HepG2 (cell line): ENCODE measurements around the gene EFL1. TPM values are rescaled to one million over a fixed set of nuclear protein-coding genes. Genes with fewer than 3 reads are reported as not detected.

ENCODE experiments used
- ATAC-seq: fragments of 200-7000 bp; cut with Tn5 transposase; 3 replicates; pipeline ENCODE4 v1.9.1; 2020; ENCODE audit warnings: mild to moderate bottlenecking, moderate library complexity
- BruUV-seq: library from RNA; stranded (reverse); fragments of 400-500 nt; replicated peaks from 2 replicates; lab custom pipeline; 2021; lab: Mats Ljungman, UMichigan
- CTCF ChIA-PET: fragments of 300-600 bp; formaldehyde crosslinking; extraction: SDS; loops from one replicate; lab custom pipeline; 2021; ENCODE audit warnings: low total read pairs, inconsistent platforms, low intra/inter-chr PET ratio; lab: Yijun Ruan, JAX
- POLR2A ChIA-PET: fragments of 350-600 bp; sonication (Branson Sonifier 250); formaldehyde crosslinking; loops from one replicate; lab custom pipeline; 2020; ENCODE audit warnings: antibody characterized with exemption, inconsistent platforms; lab: Yijun Ruan, JAX
- DNase-seq: peaks from one replicate; pipeline ENCODE4 v3.0.0-alpha.2; 2015; ENCODE audit warnings: low spot score
- FAIRE-seq: peaks from 3 replicates; lab custom pipeline; 2011; peaks lifted over from hg19 to GRCh38; lab: Jason Lieb, UNC
- H2AFZ ChIP-seq: one replicate; pipeline ENCODE4 v1.6.1; 2011; ENCODE audit warnings: low read length, inconsistent platforms
- H3K27ac ChIP-seq: fragments of 300-600 bp; 3 replicates; pipeline ENCODE4 v1.8.0; 2011; ENCODE audit warnings: mixed run types, mild to moderate bottlenecking, mixed read lengths, low read length, inconsistent platforms; ENCODE audit not compliant: insufficient read depth; ENCODE audit errors: extremely low read length
- H3K27me3 ChIP-seq, 2 experiments: fragments of 200-600 bp in 1 of 2; 2 replicates in 1 of 2; 3 replicates in 1 of 2; pipeline versions ENCODE4 v1.6.0 to v1.8.0; 2011; ENCODE audit warnings: low read length in 2 of 2, mild to moderate bottlenecking in 2 of 2, moderate library complexity in 2 of 2, inconsistent platforms in 1 of 2; ENCODE audit not compliant: insufficient read depth in 2 of 2, control insufficient read depth in 1 of 2
- H3K36me3 ChIP-seq, 2 experiments: fragments of 200-600 bp in 1 of 2; replicated peaks in 1 of 2; 2 replicates in 1 of 2; 3 replicates in 1 of 2; pipeline versions ENCODE4 v1.5.1 to v1.8.0; 2011; ENCODE audit warnings: low read length in 2 of 2, inconsistent platforms in 1 of 2; ENCODE audit not compliant: insufficient read depth in 2 of 2, control insufficient read depth in 1 of 2
- H3K4me1 ChIP-seq: 2 replicates; pipeline ENCODE4 v1.5.1; 2012; ENCODE audit warnings: low read length, inconsistent platforms; ENCODE audit not compliant: insufficient read depth
- H3K4me2 ChIP-seq: 2 replicates; pipeline ENCODE4 v1.6.0; 2011; ENCODE audit warnings: low read depth, low read length, inconsistent platforms
- H3K4me3 ChIP-seq, 3 experiments: fragments of 200-600 bp in 1 of 3; sonication (generic), shearing (Covaris generic) in 1 of 3; replicated peaks in 1 of 3; 2 replicates each; pipeline ENCODE4 v1.5.1; 2011 to 2016; ENCODE audit warnings: low read length in 3 of 3, inconsistent platforms in 2 of 3, low read depth in 2 of 3, mild to moderate bottlenecking in 2 of 3, control low read depth in 1 of 3, mixed read lengths in 1 of 3; ENCODE audit not compliant: insufficient read depth in 1 of 3
- H3K79me2 ChIP-seq: one replicate; pipeline ENCODE4 v1.6.1; 2011; ENCODE audit warnings: low read length, inconsistent platforms; ENCODE audit not compliant: insufficient read depth
- H3K9ac ChIP-seq: 2 replicates; pipeline ENCODE4 v1.6.0; 2011; ENCODE audit warnings: mild to moderate bottlenecking, low read depth, low read length, inconsistent platforms; ENCODE audit not compliant: insufficient read depth
- H3K9me3 ChIP-seq: 2 replicates; pipeline ENCODE4 v1.5.1; 2012; ENCODE audit warnings: mild to moderate bottlenecking, low read length
- H4K20me1 ChIP-seq: 2 replicates; pipeline ENCODE4 v1.6.0; 2011; ENCODE audit warnings: inconsistent platforms, mild to moderate bottlenecking, low read length, moderate library complexity; ENCODE audit not compliant: insufficient read depth
- ARNT2 ChIP-seq: sonication (generic); formaldehyde crosslinking; IDR thresholded peaks from 2 replicates; pipeline ENCODE4 v1.8.0; 2022; ENCODE audit warnings: mild to moderate bottlenecking, low read depth, missing genetic modification reagents, moderate library complexity
- DMAP1 ChIP-seq: IDR thresholded peaks from 2 replicates; pipeline ENCODE4 v1.6.1; 2016
- ELF3 ChIP-seq: IDR thresholded peaks from 2 replicates; pipeline ENCODE4 v1.6.1; 2016; ENCODE audit warnings: missing genetic modification reagents, missing compliant biosample characterization
- FOXJ3 ChIP-seq: sonication (generic); formaldehyde crosslinking; IDR thresholded peaks from 2 replicates; pipeline ENCODE4 v1.4.0; 2020; ENCODE audit warnings: missing genetic modification reagents, mild to moderate bottlenecking, borderline replicate concordance
- HIVEP1 ChIP-seq: sonication (generic); formaldehyde crosslinking; IDR thresholded peaks from 2 replicates; pipeline ENCODE4 v1.4.0; 2020; ENCODE audit warnings: mild to moderate bottlenecking, missing genetic modification reagents
- IKZF5 ChIP-seq: IDR thresholded peaks from 2 replicates; pipeline ENCODE4 v1.6.1; 2018; ENCODE audit warnings: missing genetic modification reagents, mild to moderate bottlenecking, missing compliant biosample characterization
- LRRFIP1 ChIP-seq: sonication (generic); formaldehyde crosslinking; conservative IDR thresholded peaks from 2 replicates; pipeline ENCODE4 v1.4.0; 2020; ENCODE audit warnings: missing genetic modification reagents
- NR3C1 ChIP-seq: sonication (generic); formaldehyde crosslinking; IDR thresholded peaks from 2 replicates; pipeline ENCODE4 v1.4.0; 2020; ENCODE audit warnings: missing genetic modification reagents
- RBM22 ChIP-seq: fragments of 200-400 bp; formaldehyde crosslinking; optimal IDR thresholded peaks from 2 replicates; pipeline ENCODE3; 2017; ENCODE audit warnings: mild to moderate bottlenecking, low read length, moderate library complexity
- RELA ChIP-seq: sonication (generic); formaldehyde crosslinking; IDR thresholded peaks from 2 replicates; pipeline ENCODE4 v1.4.0; 2020; ENCODE audit warnings: missing genetic modification reagents
- SMARCE1 ChIP-seq: fragments of 450-650 bp; IDR thresholded peaks from 2 replicates; pipeline ENCODE4 v1.6.1; 2017; ENCODE audit warnings: borderline replicate concordance
- SP4 ChIP-seq: sonication (generic); formaldehyde crosslinking; IDR thresholded peaks from 2 replicates; pipeline ENCODE4 v1.8.1; 2023; ENCODE audit warnings: mild to moderate bottlenecking, missing genetic modification reagents
- TARDBP ChIP-seq: sonication (generic); formaldehyde crosslinking; IDR thresholded peaks from 2 replicates; pipeline ENCODE4 v1.8.0; 2022; ENCODE audit warnings: mild to moderate bottlenecking, missing genetic modification reagents
- TCF7L2 ChIP-seq: IDR thresholded peaks from 2 replicates; pipeline ENCODE4 v1.6.1; 2011; ENCODE audit warnings: mild to moderate bottlenecking, low read depth, low read length, moderate library complexity
- ZBTB20 ChIP-seq: sonication (generic); formaldehyde crosslinking; IDR thresholded peaks from 2 replicates; pipeline ENCODE4 v1.8.1; 2023; ENCODE audit warnings: missing genetic modification reagents, low read depth, mild to moderate bottlenecking, borderline replicate concordance
- ZBTB42 ChIP-seq: sonication (generic); formaldehyde crosslinking; IDR thresholded peaks from 2 replicates; pipeline ENCODE4 v1.5.0; 2020; ENCODE audit warnings: mild to moderate bottlenecking, missing genetic modification reagents
- ZFP36L2 ChIP-seq: sonication (generic); formaldehyde crosslinking; IDR thresholded peaks from 2 replicates; pipeline ENCODE4 v1.4.0; 2020; ENCODE audit warnings: missing genetic modification reagents
- ZMAT5 ChIP-seq: sonication (generic); formaldehyde crosslinking; IDR thresholded peaks from 2 replicates; pipeline ENCODE4 v1.5.0; 2020; ENCODE audit warnings: mild to moderate bottlenecking, low read depth, missing genetic modification reagents, borderline replicate concordance
- ZSCAN12 ChIP-seq: sonication (generic); formaldehyde crosslinking; IDR thresholded peaks from 2 replicates; pipeline ENCODE4 v1.9.0; 2021; ENCODE audit warnings: mild to moderate bottlenecking, missing genetic modification reagents
- WGBS: methylation state at CpG from one replicate; pipeline ENCODE4 v1.1.6; 2017; ENCODE audit warnings: low lambda C conversion rate; 5-methylcytosine and 5-hydroxymethylcytosine counted together
- in situ Hi-C: cut with HindIII; loops from 2 replicates; pipeline ENCODE4 v1.10.0; 2017; ENCODE audit warnings: low pct_unique_long_range_greater_than_20kb; ENCODE audit not compliant: extremely low pct_ligation_motif_present
- intact Hi-C: fragments of 100-400 bp; cut with micrococcal nuclease; formaldehyde crosslinking; loops from one replicate; pipeline ENCODE4 v1.10.0; 2022; ENCODE audit not compliant: unreplicated experiment
- polyA plus RNA-seq, 8 experiments: library from polyadenylated mRNA; depleted of rRNA in 3 of 8; stranded (reverse) in 7 of 8; unstranded in 1 of 8; fragments of >200 nt; fragmentation: Illumina TruSeq in 4 of 8; extraction: Trizol in 4 of 8; gene quantifications; 2 replicates each; pipeline versions ENCODE4 v1.2.1 to v1.2.3, GENCODE V29; 2011 to 2016; ENCODE audit warnings: low read depth in 4 of 8, missing spikeins in 1 of 8, mixed read lengths in 1 of 8; ENCODE audit not compliant: insufficient read depth in 1 of 8
- total RNA-seq, 5 experiments: library from RNA; depleted of rRNA; stranded (reverse); fragments of >200 nt; fragmentation: Illumina TruSeq; extraction: Trizol; gene quantifications; 2 replicates each; pipeline ENCODE4 v1.2.3, GENCODE V29; 2016; ENCODE audit warnings: low read depth in 1 of 5

Gene EFL1
- total and polyA plus RNA-seq, 2 of the 13 experiments (the other 11 are each of a cell fraction or from before 2014, with no cell fraction given) = 6.4 to 12.0 TPM

- Histone ChIP-seq H3K4me1 (no peaks in the 10 kb centered on the region), H4K20me1 (no peaks in the 10 kb centered on the region), H3K9me3 (no peaks in the 10 kb centered on the region), H3K4me3 (no peak overlapping the region), H3K27me3 (no peaks in the 10 kb centered on the region), H3K36me3 (peaks cover 2 to 30% of the 10 kb centered on the region in 2 experiments; a peak in 2 of 5 replicates), H2AFZ (no peak overlapping the region), H3K9ac (no peak overlapping the region), H3K79me2 (no peaks in the 10 kb centered on the region), H3K4me2 (no peak overlapping the region), H3K27ac (no peak overlapping the region)
- ChIA-PET POLR2A (no interaction called here), CTCF (no interaction called here)
- intact Hi-C loops = no loop called here
- 92% methylated on average over 3 of the region's 3 CpGs for WGBS
- TF ChIP-seq ZBTB42 (no peak), FOXJ3 (CRISPR knock-in tag) (no peak), ZSCAN12 (CRISPR knock-in tag) (no peak), TCF7L2 (no peak), SMARCE1 (no peak), NR3C1 (no peak)
- no TSS peak for BruUV-seq
- DNase-seq = no peak
- no peak for ATAC-seq
- FAIRE-seq = no peak
- in situ Hi-C loops = no loop called here
Observed at GRCh38 chr15:82134461-82134860, 128.1 kb downstream of the EFL1 start.

- in situ Hi-C loops = no loop called here
- intact Hi-C loops = no loop called here
- H3K79me2 ChIP-seq = no peaks in the 10 kb centered on the region
- H3K36me3 ChIP-seq = peaks cover 2 to 25% of the 10 kb centered on the region in 2 experiments; a peak in 2 of 5 replicates
- no peaks in the 10 kb centered on the region for H4K20me1 ChIP-seq
- no peak overlapping the region for H3K9ac ChIP-seq
- POLR2A ChIA-PET = no interaction called here
- H3K27me3 ChIP-seq = no peaks in the 10 kb centered on the region
- 100% methylated on average over 1 of the region's 1 CpG for WGBS
- no peak overlapping the region for H2AFZ ChIP-seq
- H3K4me2 ChIP-seq = no peak overlapping the region
- DNase-seq (no peak), ATAC-seq (no peak), FAIRE-seq (no peak)
- no TSS peak for BruUV-seq
- H3K9me3 ChIP-seq = no peaks in the 10 kb centered on the region
- CTCF ChIA-PET = no interaction called here
- H3K4me1 ChIP-seq = no peaks in the 10 kb centered on the region
- no peak overlapping the region for H3K27ac ChIP-seq
- H3K4me3 ChIP-seq = no peak overlapping the region
- no peak for TF ChIP-seq ZBTB20
- TF ChIP-seq ZMAT5 (CRISPR knock-in tag) = no peak
- TF ChIP-seq IKZF5 = no peak
- no peak for TF ChIP-seq SP4
- TF ChIP-seq ELF3 (CRISPR knock-in tag) = no peak
- no peak for TF ChIP-seq ZFP36L2 (CRISPR knock-in tag)
- TF ChIP-seq LRRFIP1 (CRISPR knock-in tag) = no peak
- TF ChIP-seq TARDBP (CRISPR knock-in tag) = no peak
- no peak for TF ChIP-seq DMAP1
- no peak for TF ChIP-seq HIVEP1 (CRISPR knock-in tag)
- TF ChIP-seq RELA (CRISPR knock-in tag) = no peak
- TF ChIP-seq RBM22 = no peak
- no peak for TF ChIP-seq ARNT2 (CRISPR knock-in tag)
Observed at GRCh38 chr15:82133251-82133650, 129.3 kb downstream of the EFL1 start.
